Lung (tissue), 12 donors: ENCODE results near the gene TMEM9. TPM values are rescaled to one million over a fixed set of nuclear protein-coding genes. Genes with fewer than 3 reads are reported as not detected.

Experiments
- ATAC-seq: fragments of 200-7000 bp; cut with Tn5 transposase; one replicate; pipeline ENCODE4 v1.9.1; 2020; ENCODE audit warnings: moderate number of reproducible peaks; ENCODE audit not compliant: insufficient read depth, low FRiP score
- DNase-seq, 3 donors: peaks; one replicate each; pipeline ENCODE4 v3.0.0-alpha.2; 2013 to 2017
- H3K27ac ChIP-seq, 2 donors: one replicate each; pipeline ENCODE4 v1.5.1; 2013; ENCODE audit warnings: mild to moderate bottlenecking in 2 of 2, moderate library complexity in 2 of 2, control low read depth in 1 of 2, inconsistent platforms in 1 of 2, low read depth in 1 of 2, low read length in 1 of 2
- H3K27me3 ChIP-seq, 3 donors: one replicate each; pipeline ENCODE4 v1.5.1; 2013; ENCODE audit warnings: low read length in 2 of 3; ENCODE audit not compliant: control insufficient read depth in 3 of 3, insufficient read depth in 3 of 3
- H3K36me3 ChIP-seq, 4 donors: one replicate each; pipeline ENCODE4 v1.5.1; 2013; ENCODE audit warnings: low read length in 4 of 4, mild to moderate bottlenecking in 1 of 4, moderate library complexity in 1 of 4; ENCODE audit not compliant: control insufficient read depth in 4 of 4, insufficient read depth in 4 of 4
- H3K4me1 ChIP-seq, 5 donors: one replicate each; pipeline ENCODE4 v1.5.1; 2013; ENCODE audit warnings: low read length in 5 of 5, mild to moderate bottlenecking in 2 of 5, moderate library complexity in 1 of 5; ENCODE audit not compliant: control insufficient read depth in 5 of 5, insufficient read depth in 5 of 5
- H3K4me3 ChIP-seq: one replicate; pipeline ENCODE4 v1.5.1; 2013; ENCODE audit warnings: mild to moderate bottlenecking, control low read depth, moderate library complexity
- H3K9ac ChIP-seq, 2 donors: one replicate each; pipeline ENCODE4 v1.5.1; 2013; ENCODE audit warnings: low read length in 2 of 2, control low read depth in 1 of 2; ENCODE audit not compliant: insufficient read depth in 1 of 2
- H3K9me3 ChIP-seq, 4 donors: one replicate each; pipeline ENCODE4 v1.5.1; 2013; ENCODE audit warnings: low read length in 3 of 4, mild to moderate bottlenecking in 1 of 4, moderate library complexity in 1 of 4; ENCODE audit not compliant: control insufficient read depth in 4 of 4, insufficient read depth in 3 of 4
- WGBS, 2 donors: extraction: QIAGEN DNeasy Blood & Tissue Kit; methylation state at CpG; one replicate each; pipeline ENCODE4 v1.1.7; 2013; 5-methylcytosine and 5-hydroxymethylcytosine counted together
- polyA plus RNA-seq, 2 donors: library from polyadenylated mRNA; stranded (reverse); fragments of 200-250 nt; gene quantifications; one replicate each; pipeline ENCODE4 v1.2.1, GENCODE V29; 2013
- total RNA-seq, 2 donors: library from RNA; depleted of rRNA in 1 of 2; stranded (reverse); fragments of >200 nt in 1 of 2; gene quantifications; one replicate each; pipeline ENCODE4 v1.2.1, GENCODE V29; 2014 to 2021
- TF ChIP-seq, protein P1 (sequence below): IDR thresholded peaks from 2 replicates; pipeline ENCODE4 v1.5.1; 2012; ENCODE audit warnings: mild to moderate bottlenecking; ENCODE audit errors: control extremely low read depth, extremely low read depth
- donor health status: control.
- donor health status: control.
- donor health status: Bipolar disorder and iron deficiency.
- donor health status: healthy.
- donor health status: DM: yes; HTN: yes; CAD: no.

Gene TMEM9
- total and polyA plus RNA-seq, 4 donors = 64.8 to 89.7 (median 77.6) TPM

DNA sequence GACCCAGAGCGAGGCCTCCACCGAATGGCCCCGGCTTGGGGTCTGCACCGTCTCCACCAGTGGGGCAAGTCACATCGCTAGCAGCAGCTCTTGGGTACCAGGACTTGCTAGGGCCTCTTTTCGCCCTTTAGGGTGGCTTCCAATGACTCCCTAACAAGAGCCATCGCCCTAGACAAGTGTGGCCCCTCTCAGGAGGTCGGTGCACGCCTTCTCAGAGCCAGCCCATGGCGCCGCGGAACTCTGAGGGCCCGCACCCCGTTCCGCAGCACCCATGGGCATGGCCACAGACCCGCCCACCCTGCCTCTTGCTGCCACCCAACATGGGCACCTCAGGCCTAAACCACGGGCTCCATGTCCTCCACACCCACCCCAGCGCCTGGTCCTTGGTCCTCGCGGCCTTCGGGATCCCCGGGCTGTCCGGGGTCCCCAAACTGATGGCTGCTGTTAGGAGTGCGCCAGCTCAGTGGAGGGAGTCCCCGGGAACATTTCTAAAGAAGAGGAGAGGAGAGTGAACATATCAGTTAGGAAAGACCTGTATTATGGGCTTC lies 38.8 kb downstream of the TMEM9 start:
- Histone ChIP-seq H3K36me3 (no peaks in the 10 kb centered on the region), H3K27ac (no peak overlapping the region), H3K4me1 (peaks cover 0 to 11% (median 0%) of the 10 kb centered on the region in 5 donors), H3K9ac (no peak overlapping the region), H3K27me3 (no peaks in the 10 kb centered on the region), H3K4me3 (no peak overlapping the region), H3K9me3 (no peaks in the 10 kb centered on the region)
- DNase-seq (no peak), ATAC-seq (no peak)
- TF ChIP-seq, protein P1, sequence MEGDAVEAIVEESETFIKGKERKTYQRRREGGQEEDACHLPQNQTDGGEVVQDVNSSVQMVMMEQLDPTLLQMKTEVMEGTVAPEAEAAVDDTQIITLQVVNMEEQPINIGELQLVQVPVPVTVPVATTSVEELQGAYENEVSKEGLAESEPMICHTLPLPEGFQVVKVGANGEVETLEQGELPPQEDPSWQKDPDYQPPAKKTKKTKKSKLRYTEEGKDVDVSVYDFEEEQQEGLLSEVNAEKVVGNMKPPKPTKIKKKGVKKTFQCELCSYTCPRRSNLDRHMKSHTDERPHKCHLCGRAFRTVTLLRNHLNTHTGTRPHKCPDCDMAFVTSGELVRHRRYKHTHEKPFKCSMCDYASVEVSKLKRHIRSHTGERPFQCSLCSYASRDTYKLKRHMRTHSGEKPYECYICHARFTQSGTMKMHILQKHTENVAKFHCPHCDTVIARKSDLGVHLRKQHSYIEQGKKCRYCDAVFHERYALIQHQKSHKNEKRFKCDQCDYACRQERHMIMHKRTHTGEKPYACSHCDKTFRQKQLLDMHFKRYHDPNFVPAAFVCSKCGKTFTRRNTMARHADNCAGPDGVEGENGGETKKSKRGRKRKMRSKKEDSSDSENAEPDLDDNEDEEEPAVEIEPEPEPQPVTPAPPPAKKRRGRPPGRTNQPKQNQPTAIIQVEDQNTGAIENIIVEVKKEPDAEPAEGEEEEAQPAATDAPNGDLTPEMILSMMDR = no peak
- WGBS, 2 donors = 96% methylated on average over 25 of the region's 25 CpGs

DNA sequence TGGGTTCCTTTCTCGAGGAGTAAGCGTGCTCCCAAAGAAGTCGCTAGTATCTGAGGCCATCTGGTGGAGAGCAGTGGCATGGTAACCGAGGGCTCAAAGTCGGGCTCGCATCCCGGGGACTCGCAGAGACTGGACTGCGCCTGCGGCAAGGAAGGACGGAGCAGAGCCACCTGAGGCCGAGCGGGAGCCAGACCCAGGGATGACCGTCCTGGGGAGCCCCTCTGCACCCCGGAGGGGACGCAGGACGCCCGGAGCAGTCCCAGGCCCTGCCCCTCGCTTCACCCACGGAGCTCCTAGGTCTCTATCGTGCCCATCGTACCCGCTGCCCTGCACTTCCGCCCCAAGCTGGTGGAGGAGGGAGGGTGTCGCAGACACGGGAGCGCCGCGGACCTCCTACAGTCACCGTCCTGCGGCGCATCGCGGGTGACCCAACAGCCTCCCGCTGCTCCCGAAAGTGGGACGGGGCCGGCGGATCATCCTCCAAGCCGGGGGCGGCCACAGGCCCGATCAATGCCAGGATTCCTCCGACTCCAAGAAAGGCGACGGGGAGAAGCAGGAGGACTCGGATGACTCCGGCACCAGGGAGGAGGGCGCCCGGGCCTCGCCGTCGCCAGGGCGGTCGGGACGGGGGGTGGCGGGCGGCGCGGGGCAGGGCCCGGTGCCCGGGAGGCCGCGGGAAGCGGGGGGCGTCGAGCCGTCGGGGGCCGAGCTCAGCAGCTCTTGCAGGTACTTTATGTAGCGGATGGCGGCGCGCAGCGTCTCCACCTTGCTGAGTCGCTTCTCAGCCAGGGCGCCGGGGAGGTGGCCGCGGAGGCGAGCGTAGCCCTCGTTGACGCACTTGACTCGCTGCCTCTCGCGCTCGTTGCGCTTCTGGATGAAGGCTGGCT lies 39.8 kb downstream of the TMEM9 start:
- ATAC-seq = peak; percentile 95
- no peaks in the 10 kb centered on the region for H3K36me3 ChIP-seq
- peaks cover 0 to 7% (median 0%) of the 10 kb centered on the region in 5 donors for H3K4me1 ChIP-seq
- peak overlapping the region; percentile 7 to 28 for H3K9ac ChIP-seq
- H3K27me3 ChIP-seq = no peaks in the 10 kb centered on the region
- H3K27ac ChIP-seq = peak overlapping the region in 1 of 2 donors; percentile 9
- peak in 2 of 3 donors; percentile 95 to 97 for DNase-seq
- TF ChIP-seq, protein P1 = peak; percentile 58
- H3K9me3 ChIP-seq = no peaks in the 10 kb centered on the region
- H3K4me3 ChIP-seq = peak overlapping the region; percentile 40
- WGBS, 2 donors = 2 to 5% methylated on average over 82 to 88 of the region's 88 CpGs

DNA sequence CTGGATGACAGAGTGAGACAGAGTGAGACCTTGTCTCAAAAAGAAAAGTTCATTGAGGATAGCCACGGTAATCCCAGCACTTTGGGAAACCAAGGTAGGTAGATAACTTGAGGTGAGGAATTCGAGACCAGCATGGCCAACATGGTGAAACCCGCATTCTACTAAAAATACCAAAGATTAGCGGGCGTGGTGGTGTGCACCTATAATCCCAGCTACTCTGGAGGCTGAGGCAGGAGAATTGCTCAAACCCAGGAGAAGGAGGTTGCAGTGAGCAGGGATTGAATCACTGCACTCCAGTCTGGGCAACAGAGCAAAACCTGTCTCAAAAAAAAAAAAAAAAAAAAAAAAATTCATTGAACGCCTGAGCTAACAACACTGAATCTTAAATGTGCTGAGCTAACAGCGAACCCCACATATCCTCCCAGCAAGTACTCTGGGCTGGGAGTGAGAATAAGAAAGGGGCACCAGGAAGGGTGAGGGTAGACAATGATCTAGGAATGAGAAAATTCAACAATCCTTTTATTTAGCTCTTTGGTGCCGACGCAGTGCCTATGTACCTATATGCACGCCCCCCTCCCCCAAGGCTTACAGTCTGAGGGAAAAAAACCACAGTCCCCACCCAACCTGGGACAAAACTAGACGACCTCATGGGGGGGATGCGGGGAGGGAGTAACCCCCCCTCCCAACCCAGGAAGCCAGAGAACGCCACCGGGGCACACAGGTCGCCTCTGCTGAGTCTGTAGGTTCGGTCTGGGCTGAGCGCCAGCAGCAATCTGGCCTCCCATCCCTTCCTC lies 40.6 kb downstream of the TMEM9 start:
- WGBS, 2 donors = 36 to 37% methylated on average over 17 of the region's 17 CpGs
- H3K9ac ChIP-seq = no peak overlapping the region
- TF ChIP-seq, protein P1 = no peak
- H3K9me3 ChIP-seq = no peaks in the 10 kb centered on the region
- H3K4me3 ChIP-seq = no peak overlapping the region
- H3K27ac ChIP-seq = no peak overlapping the region
- peaks cover 0 to 7% (median 0%) of the 10 kb centered on the region in 5 donors for H3K4me1 ChIP-seq
- no peaks in the 10 kb centered on the region for H3K27me3 ChIP-seq
- H3K36me3 ChIP-seq = no peaks in the 10 kb centered on the region
- peak in 1 of 3 donors; percentile 95 for DNase-seq
- no peak for ATAC-seq
